GM08714 (cell line): Measurements from ENCODE around the gene EFCAB6.

ENCODE experiments used
- H3K4me3 ChIP-seq: fragments of 200-500 bp; sonication (Bioruptor generic); 2 replicates; pipeline ENCODE4 v1.5.1; 2014; ENCODE audit warnings: mild to moderate bottlenecking, low read length, inconsistent platforms
- ZNF274 ChIP-seq: IDR thresholded peaks from 2 replicates; pipeline ENCODE4 v1.6.1; 2012; ENCODE audit warnings: mild to moderate bottlenecking, low read depth, low read length

EFCAB6 gene

GRCh38 chr22:43723816-43724215 lies 88.3 kb downstream of the EFCAB6 start:
- H3K4me3 ChIP-seq: no peak overlapping the region
- TF ChIP-seq ZNF274: no peak

- no peak for TF ChIP-seq ZNF274
- H3K4me3 ChIP-seq: no peak overlapping the region
Observed at GRCh38 chr22:43722444-43722843, 89.7 kb downstream of the EFCAB6 start.

- H3K4me3 ChIP-seq: no peak overlapping the region
- no peak for TF ChIP-seq ZNF274
Observed at GRCh38 chr22:43720716-43721115, 91.4 kb downstream of the EFCAB6 start.

GRCh38 chr22:43714104-43714503 lies 98.0 kb downstream of the EFCAB6 start:
- no peak overlapping the region for H3K4me3 ChIP-seq
- TF ChIP-seq ZNF274: no peak

GRCh38 chr22:43711681-43712080 lies 100.4 kb downstream of the EFCAB6 start:
- TF ChIP-seq ZNF274: no peak
- no peak overlapping the region for H3K4me3 ChIP-seq

GRCh38 chr22:43707648-43708047 lies 104.5 kb downstream of the EFCAB6 start:
- H3K4me3 ChIP-seq: no peak overlapping the region
- TF ChIP-seq ZNF274: no peak

- TF ChIP-seq ZNF274: no peak
- no peak overlapping the region for H3K4me3 ChIP-seq
Observed at GRCh38 chr22:43706571-43707328, 105.4 kb downstream of the EFCAB6 start.

- no peak for TF ChIP-seq ZNF274
Observed at GRCh38 chr22:43706151-43706550, 106.0 kb downstream of the EFCAB6 start.

GRCh38 chr22:43704051-43704450 lies 108.1 kb downstream of the EFCAB6 start:
- TF ChIP-seq ZNF274: no peak

More at GRCh38 chr22:43706151-43706550, 106.0 kb downstream of the EFCAB6 start:
- no peak overlapping the region for H3K4me3 ChIP-seq

GRCh38 chr22:43698403-43698802 lies 113.7 kb downstream of the EFCAB6 start:
- H3K4me3 ChIP-seq: no peak overlapping the region
- no peak for TF ChIP-seq ZNF274

More at GRCh38 chr22:43704051-43704450, 108.1 kb downstream of the EFCAB6 start:
- H3K4me3 ChIP-seq: no peak overlapping the region

- TF ChIP-seq ZNF274: no peak
- no peak overlapping the region for H3K4me3 ChIP-seq
Observed at GRCh38 chr22:43697894-43698293, 114.2 kb downstream of the EFCAB6 start.

GRCh38 chr22:43693249-43693648 lies 118.9 kb downstream of the EFCAB6 start:
- H3K4me3 ChIP-seq: no peak overlapping the region
- no peak for TF ChIP-seq ZNF274

- no peak for TF ChIP-seq ZNF274
- no peak overlapping the region for H3K4me3 ChIP-seq
Observed at GRCh38 chr22:43689356-43689755, 122.7 kb downstream of the EFCAB6 start.

- no peak for TF ChIP-seq ZNF274
Observed at GRCh38 chr22:43682851-43683250, 129.3 kb downstream of the EFCAB6 start.

GRCh38 chr22:43681731-43682360 lies 130.3 kb downstream of the EFCAB6 start:
- no peak for TF ChIP-seq ZNF274
- H3K4me3 ChIP-seq: no peak overlapping the region

More at GRCh38 chr22:43682851-43683250, 129.3 kb downstream of the EFCAB6 start:
- H3K4me3 ChIP-seq: no peak overlapping the region

GRCh38 chr22:43670513-43670912 lies 141.6 kb downstream of the EFCAB6 start:
- TF ChIP-seq ZNF274: no peak
- H3K4me3 ChIP-seq: no peak overlapping the region
